22Rv1 (cell line): Measurements from ENCODE around the gene NKG7.

ENCODE experiments used
- ZFX ChIP-seq: fragments of 450-650 bp; IDR thresholded peaks from 2 replicates; pipeline ENCODE4 v1.6.1; 2017; ENCODE audit warnings: antibody characterized with exemption, borderline replicate concordance
- TF ChIP-seq, protein P1 (sequence below): fragments of 450-650 bp; IDR thresholded peaks from 2 replicates; pipeline ENCODE4 v1.5.1; 2017; ENCODE audit warnings: mild to moderate bottlenecking

DNA sequence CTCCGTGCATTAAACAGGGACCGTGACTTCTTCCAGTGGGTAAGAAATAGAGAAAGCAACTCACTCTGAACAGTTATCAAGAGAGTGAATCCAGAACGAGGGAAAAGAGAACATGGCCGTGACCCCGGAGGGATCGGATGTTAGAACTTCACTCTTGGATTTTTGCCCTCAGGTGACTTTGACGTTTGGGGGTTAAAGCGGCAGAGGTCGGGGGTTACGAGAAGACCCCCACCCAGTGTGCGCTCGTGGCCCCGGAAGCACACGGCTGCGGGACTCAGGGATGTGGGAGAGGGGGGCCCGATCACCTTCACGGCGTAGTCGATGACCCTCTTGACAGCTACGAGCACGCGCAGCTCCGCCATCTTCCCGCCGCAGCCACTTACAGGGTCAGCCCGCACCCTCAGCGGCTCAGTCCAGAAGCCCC lies 6.5 kb downstream of the NKG7 start, which contains the start of gene ETFB:
- TF ChIP-seq, protein P1, sequence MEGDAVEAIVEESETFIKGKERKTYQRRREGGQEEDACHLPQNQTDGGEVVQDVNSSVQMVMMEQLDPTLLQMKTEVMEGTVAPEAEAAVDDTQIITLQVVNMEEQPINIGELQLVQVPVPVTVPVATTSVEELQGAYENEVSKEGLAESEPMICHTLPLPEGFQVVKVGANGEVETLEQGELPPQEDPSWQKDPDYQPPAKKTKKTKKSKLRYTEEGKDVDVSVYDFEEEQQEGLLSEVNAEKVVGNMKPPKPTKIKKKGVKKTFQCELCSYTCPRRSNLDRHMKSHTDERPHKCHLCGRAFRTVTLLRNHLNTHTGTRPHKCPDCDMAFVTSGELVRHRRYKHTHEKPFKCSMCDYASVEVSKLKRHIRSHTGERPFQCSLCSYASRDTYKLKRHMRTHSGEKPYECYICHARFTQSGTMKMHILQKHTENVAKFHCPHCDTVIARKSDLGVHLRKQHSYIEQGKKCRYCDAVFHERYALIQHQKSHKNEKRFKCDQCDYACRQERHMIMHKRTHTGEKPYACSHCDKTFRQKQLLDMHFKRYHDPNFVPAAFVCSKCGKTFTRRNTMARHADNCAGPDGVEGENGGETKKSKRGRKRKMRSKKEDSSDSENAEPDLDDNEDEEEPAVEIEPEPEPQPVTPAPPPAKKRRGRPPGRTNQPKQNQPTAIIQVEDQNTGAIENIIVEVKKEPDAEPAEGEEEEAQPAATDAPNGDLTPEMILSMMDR = no peak
- no peak for TF ChIP-seq ZFX
